ENCODE measurements around the gene SEMA6A.

DNA sequence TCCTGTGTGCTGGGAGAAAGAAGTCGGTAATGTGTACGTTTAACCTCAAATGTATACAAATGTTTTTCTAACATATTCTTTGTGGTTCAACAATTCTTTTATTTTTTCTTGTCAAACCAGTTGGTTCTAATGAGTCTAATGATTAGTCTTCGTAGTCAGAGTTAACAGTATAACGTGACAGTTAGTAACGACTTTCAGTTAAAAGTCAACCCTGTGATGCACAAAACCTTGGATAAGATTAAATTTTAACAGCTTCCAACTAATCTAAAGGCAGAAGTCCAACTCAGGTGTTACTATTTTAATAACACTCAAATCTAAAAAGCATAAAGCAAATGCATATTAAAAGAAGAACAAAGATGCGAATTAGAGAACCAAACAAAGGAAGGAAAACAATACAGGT is 47.0 kb downstream of the SEMA6A start:
- TF ChIP-seq EP300 (IDR thresholded peaks at IDR 0.05) (no peak), POLR2A (IDR thresholded peaks at IDR 0.05) (no peak), POLR2AphosphoS5 (IDR thresholded peaks at IDR 0.05) (no peak)
- TF ChIP-seq, protein P1, sequence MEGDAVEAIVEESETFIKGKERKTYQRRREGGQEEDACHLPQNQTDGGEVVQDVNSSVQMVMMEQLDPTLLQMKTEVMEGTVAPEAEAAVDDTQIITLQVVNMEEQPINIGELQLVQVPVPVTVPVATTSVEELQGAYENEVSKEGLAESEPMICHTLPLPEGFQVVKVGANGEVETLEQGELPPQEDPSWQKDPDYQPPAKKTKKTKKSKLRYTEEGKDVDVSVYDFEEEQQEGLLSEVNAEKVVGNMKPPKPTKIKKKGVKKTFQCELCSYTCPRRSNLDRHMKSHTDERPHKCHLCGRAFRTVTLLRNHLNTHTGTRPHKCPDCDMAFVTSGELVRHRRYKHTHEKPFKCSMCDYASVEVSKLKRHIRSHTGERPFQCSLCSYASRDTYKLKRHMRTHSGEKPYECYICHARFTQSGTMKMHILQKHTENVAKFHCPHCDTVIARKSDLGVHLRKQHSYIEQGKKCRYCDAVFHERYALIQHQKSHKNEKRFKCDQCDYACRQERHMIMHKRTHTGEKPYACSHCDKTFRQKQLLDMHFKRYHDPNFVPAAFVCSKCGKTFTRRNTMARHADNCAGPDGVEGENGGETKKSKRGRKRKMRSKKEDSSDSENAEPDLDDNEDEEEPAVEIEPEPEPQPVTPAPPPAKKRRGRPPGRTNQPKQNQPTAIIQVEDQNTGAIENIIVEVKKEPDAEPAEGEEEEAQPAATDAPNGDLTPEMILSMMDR (IDR thresholded peaks at IDR 0.05) = no peak

Data from sigmoid colon (tissue), 4 donors.